GM19438 (cell line): Measurements from ENCODE around the gene HMGA1.
"Not testable (repeated sequence)": the region's sequence is repeated elsewhere in the genome, so short reads cannot be mapped to it uniquely, and the experiment has no call there.

ENCODE experiments used
- ATAC-seq: cut with Tn5 transposase; IDR thresholded peaks from one replicate; pipeline ENCODE4 v1.9.1; 2021; ENCODE audit warnings: low read depth; ENCODE audit not compliant: unreplicated experiment

Gene HMGA1

GRCh38 chr6:34252395-34252794, 15.7 kb downstream of the HMGA1 start:
- not testable (repeated sequence) for ATAC-seq

GRCh38 chr6:34259529-34260069, 22.9 kb downstream of the HMGA1 start:
- no peak for ATAC-seq

GRCh38 chr6:34260576-34261267, 24.0 kb downstream of the HMGA1 start:
- ATAC-seq, result no peak

- not testable (repeated sequence) for ATAC-seq
Observed at GRCh38 chr6:34263484-34263883, 26.8 kb downstream of the HMGA1 start.

- ATAC-seq, result no peak
Observed at GRCh38 chr6:34267746-34268145, 31.1 kb downstream of the HMGA1 start.

- ATAC-seq, result not testable (repeated sequence)
Observed at GRCh38 chr6:34269132-34269531, 32.5 kb downstream of the HMGA1 start.

GRCh38 chr6:34269658-34270341, 33.1 kb downstream of the HMGA1 start:
- not testable (repeated sequence) for ATAC-seq

- no peak for ATAC-seq
Observed at GRCh38 chr6:34272013-34272926, 35.6 kb downstream of the HMGA1 start.

GRCh38 chr6:34273242-34273805, 36.7 kb downstream of the HMGA1 start:
- ATAC-seq, result no peak

GRCh38 chr6:34274129-34274528, 37.5 kb downstream of the HMGA1 start:
- ATAC-seq, result no peak

GRCh38 chr6:34275128-34275804, 38.6 kb downstream of the HMGA1 start:
- no peak for ATAC-seq

GRCh38 chr6:34276191-34276590, 39.5 kb downstream of the HMGA1 start:
- no peak for ATAC-seq

- no peak for ATAC-seq
Observed at GRCh38 chr6:34276881-34277762, 40.4 kb downstream of the HMGA1 start.

GRCh38 chr6:34277763-34278112, 41.1 kb downstream of the HMGA1 start:
- no peak for ATAC-seq

- no peak for ATAC-seq
Observed at GRCh38 chr6:34278833-34279232, 42.2 kb downstream of the HMGA1 start.

- no peak for ATAC-seq
Observed at GRCh38 chr6:34280216-34280615, 43.5 kb downstream of the HMGA1 start.

- no peak for ATAC-seq
Observed at GRCh38 chr6:34281702-34282334, 45.1 kb downstream of the HMGA1 start.

- ATAC-seq, result no peak
Observed at GRCh38 chr6:34284563-34285447, 48.1 kb downstream of the HMGA1 start.
